Effector memory CD4-positive, alpha-beta T cell (primary cell): ENCODE data around the gene PTPRD.
"Not testable (repeated sequence)": the region's sequence is repeated elsewhere in the genome, so short reads cannot be mapped to it uniquely, and the experiment has no call there.

Source experiments
- DNase-seq, 3 donors: peaks; one replicate each; pipeline ENCODE4 v3.0.0-alpha.2; 2020
- H3K27ac ChIP-seq: 2 replicates; pipeline ENCODE4 v1.7.0; 2013; ENCODE audit warnings: mild to moderate bottlenecking, low read length, moderate library complexity; ENCODE audit not compliant: insufficient read depth, poor library complexity, severe bottlenecking
- H3K27me3 ChIP-seq: replicated peaks from 2 replicates; pipeline ENCODE4 v1.7.0; 2013; ENCODE audit warnings: mild to moderate bottlenecking, low read length; ENCODE audit not compliant: insufficient read depth, control insufficient read depth, poor library complexity, severe bottlenecking
- H3K36me3 ChIP-seq: 2 replicates; pipeline ENCODE4 v1.7.0; 2013; ENCODE audit warnings: mild to moderate bottlenecking, low read length, moderate library complexity; ENCODE audit not compliant: control insufficient read depth, insufficient read depth
- H3K4me1 ChIP-seq: 2 replicates; pipeline ENCODE4 v1.7.0; 2013; ENCODE audit warnings: low read length, mild to moderate bottlenecking; ENCODE audit not compliant: control insufficient read depth, insufficient read depth, poor library complexity, severe bottlenecking
- H3K4me3 ChIP-seq: 2 replicates; pipeline ENCODE4 v1.7.0; 2013; ENCODE audit warnings: low read length, low read depth, mild to moderate bottlenecking; ENCODE audit not compliant: insufficient read depth, poor library complexity, severe bottlenecking
- H3K9me3 ChIP-seq: 2 replicates; pipeline ENCODE4 v1.7.0; 2013; ENCODE audit warnings: mild to moderate bottlenecking, low read length, moderate library complexity; ENCODE audit not compliant: control insufficient read depth

PTPRD gene

DNA sequence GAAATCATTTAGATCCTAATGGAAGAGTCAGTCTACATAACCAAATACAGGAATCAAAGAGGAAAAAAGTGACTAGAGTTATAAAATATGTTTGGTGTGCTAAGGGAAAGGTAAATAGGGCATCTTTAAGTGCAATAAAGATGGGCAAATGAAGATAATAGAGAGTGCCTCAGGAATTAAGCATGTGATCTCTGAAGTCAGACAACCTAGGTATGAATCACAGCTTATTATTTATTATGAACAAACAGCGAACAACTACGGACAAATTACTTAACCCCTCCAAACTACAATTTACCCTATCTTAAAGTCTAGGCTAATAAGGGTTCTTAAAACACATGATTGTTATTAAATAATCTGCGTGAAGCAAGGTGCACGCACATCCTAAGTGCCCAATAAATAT is 1903.1 kb downstream of the PTPRD start:
- Histone ChIP-seq H3K4me1 (no peaks in the 10 kb centered on the region), H3K4me3 (no peak overlapping the region), H3K27ac (no peak overlapping the region), H3K27me3 (no peaks in the 10 kb centered on the region), H3K36me3 (no peaks in the 10 kb centered on the region), H3K9me3 (no peaks in the 10 kb centered on the region)
- no peak for DNase-seq

DNA sequence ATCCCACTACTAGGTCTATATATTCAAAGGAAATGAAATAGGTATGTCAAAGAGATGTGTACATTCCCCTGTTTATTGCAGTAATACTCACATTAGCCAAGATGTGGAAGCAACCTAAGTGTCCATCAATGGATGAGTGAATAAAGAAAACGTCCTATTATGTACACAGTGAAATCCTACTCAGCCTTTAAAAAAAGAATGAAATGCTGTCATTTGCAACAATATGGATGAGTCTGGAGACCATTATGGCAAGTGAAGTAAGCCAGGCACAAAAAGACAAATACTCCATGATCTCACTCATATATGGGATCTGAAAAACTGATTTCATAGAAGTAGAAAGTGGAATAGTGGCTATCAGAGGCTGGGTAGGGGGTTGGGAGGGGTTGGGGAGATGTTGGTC is 1904.1 kb downstream of the PTPRD start:
- DNase-seq = no peak
- no peak overlapping the region for H3K4me3 ChIP-seq
- H3K4me1 ChIP-seq = no peaks in the 10 kb centered on the region
- no peak overlapping the region for H3K27ac ChIP-seq
- no peaks in the 10 kb centered on the region for H3K36me3 ChIP-seq
- no peaks in the 10 kb centered on the region for H3K9me3 ChIP-seq
- no peaks in the 10 kb centered on the region for H3K27me3 ChIP-seq

DNA sequence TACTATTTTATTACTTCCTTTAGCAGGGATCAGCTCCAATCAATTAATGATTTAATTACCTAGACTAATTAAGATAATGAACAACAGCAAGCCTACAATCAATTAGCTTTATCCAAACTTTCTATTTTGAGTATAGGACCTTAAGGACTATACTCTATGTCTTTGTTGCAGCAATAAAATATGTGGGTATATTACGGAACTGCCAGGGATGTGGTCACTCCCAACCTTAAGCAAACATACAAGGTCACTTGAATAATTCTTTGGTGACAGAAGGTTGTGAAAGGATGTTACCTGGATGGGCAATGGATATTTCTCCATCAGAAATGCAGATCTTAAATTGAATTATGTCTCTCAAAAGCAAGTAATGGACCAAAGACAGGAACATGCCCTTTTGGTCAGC is 1905.8 kb downstream of the PTPRD start:
- no peak for DNase-seq
- no peaks in the 10 kb centered on the region for H3K9me3 ChIP-seq
- H3K4me1 ChIP-seq = no peaks in the 10 kb centered on the region
- no peak overlapping the region for H3K4me3 ChIP-seq
- no peak overlapping the region for H3K27ac ChIP-seq
- H3K27me3 ChIP-seq = no peaks in the 10 kb centered on the region
- no peaks in the 10 kb centered on the region for H3K36me3 ChIP-seq

- no peaks in the 10 kb centered on the region for H3K36me3 ChIP-seq
- H3K27ac ChIP-seq = no peak overlapping the region
- no peaks in the 10 kb centered on the region for H3K27me3 ChIP-seq
- H3K9me3 ChIP-seq = no peaks in the 10 kb centered on the region
- no peak overlapping the region for H3K4me3 ChIP-seq
- no peak for DNase-seq
- no peaks in the 10 kb centered on the region for H3K4me1 ChIP-seq
These were observed 1906.3 kb downstream of the PTPRD start for GRCh38 chr9:8706531-8706930.

DNA sequence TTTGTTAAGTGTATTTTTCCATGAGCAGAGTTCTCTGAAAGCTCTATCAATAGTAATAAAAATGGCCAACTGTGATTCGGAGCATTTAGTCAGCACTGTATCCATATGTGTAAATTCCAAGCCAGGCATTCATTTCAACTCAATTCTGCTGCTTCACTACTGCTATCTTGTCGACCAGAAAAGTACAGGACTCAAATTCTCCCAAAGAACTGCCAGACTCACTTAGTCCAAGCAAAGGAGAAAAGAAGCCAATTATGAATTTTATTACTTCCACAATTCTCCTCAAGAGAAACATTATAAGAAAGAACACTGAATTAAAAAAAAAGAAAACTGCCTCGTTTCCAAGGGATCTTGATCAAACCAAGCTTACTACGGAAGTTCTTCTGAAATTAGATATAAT is 1906.9 kb downstream of the PTPRD start:
- no peaks in the 10 kb centered on the region for H3K9me3 ChIP-seq

GRCh38 chr9:8703904-8704303 is 1908.9 kb downstream of the PTPRD start:
- Histone ChIP-seq H3K9me3 (no peaks in the 10 kb centered on the region), H3K27me3 (no peaks in the 10 kb centered on the region), H3K27ac (no peak overlapping the region), H3K4me1 (no peaks in the 10 kb centered on the region), H3K36me3 (no peaks in the 10 kb centered on the region), H3K4me3 (no peak overlapping the region)
- DNase-seq = no peak

More for the DNA sequence above, 1906.9 kb downstream of the PTPRD start:
- no peaks in the 10 kb centered on the region for H3K27me3 ChIP-seq
- H3K4me1 ChIP-seq = no peaks in the 10 kb centered on the region
- H3K27ac ChIP-seq = no peak overlapping the region
- H3K4me3 ChIP-seq = no peak overlapping the region
- DNase-seq = no peak
- H3K36me3 ChIP-seq = no peaks in the 10 kb centered on the region

DNA sequence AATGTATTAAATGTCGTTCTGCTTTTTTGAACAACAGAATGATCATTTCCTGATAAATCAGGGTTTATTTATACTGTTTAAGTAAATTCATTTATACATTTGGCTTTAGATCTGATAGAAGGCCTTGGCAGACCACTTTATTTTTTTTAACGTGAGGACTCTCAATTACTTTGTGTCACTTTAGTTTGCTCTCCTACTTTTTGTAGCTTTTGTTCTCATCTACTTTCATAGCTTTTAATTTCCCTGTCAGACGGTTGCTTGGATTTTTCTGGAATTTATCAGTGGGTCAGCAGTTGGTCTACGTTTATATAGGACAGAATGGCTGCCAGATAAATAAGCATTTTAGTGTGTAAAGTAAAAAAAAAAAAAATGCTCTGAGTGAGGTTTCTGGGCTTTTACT is 1910.9 kb downstream of the PTPRD start:
- Histone ChIP-seq H3K27me3 (no peaks in the 10 kb centered on the region), H3K27ac (no peak overlapping the region), H3K36me3 (no peaks in the 10 kb centered on the region), H3K4me1 (no peaks in the 10 kb centered on the region), H3K9me3 (no peaks in the 10 kb centered on the region), H3K4me3 (no peak overlapping the region)
- DNase-seq = no peak

DNA sequence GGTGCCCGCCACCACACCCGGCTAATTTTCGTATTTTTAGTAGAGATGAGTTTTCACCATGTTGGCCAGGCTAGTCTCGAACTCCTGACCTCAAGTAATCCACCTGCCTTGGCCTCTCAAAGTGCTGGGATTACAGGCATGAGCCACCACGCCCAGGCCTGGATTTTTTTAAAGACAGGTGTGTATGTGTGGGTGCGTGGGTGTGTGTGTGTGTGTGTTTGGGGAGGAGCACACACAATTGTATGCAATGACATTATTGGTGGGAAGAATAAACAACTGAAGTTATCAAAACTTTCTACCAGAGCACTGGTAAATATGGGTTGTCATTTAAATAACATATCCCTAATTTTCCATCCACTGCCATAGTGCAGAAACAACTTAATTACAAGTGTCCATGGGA is 1915.2 kb downstream of the PTPRD start:
- not testable (repeated sequence) for H3K4me1 ChIP-seq, H3K4me3 ChIP-seq, H3K36me3 ChIP-seq, DNase-seq, H3K27ac ChIP-seq, H3K27me3 ChIP-seq, H3K9me3 ChIP-seq

GRCh38 chr9:8696516-8696915 is 1916.3 kb downstream of the PTPRD start:
- Histone ChIP-seq H3K4me1 (no peaks in the 10 kb centered on the region), H3K27me3 (no peaks in the 10 kb centered on the region), H3K9me3 (no peaks in the 10 kb centered on the region), H3K36me3 (no peaks in the 10 kb centered on the region), H3K4me3 (no peak overlapping the region), H3K27ac (no peak overlapping the region)
- DNase-seq = no peak

DNA sequence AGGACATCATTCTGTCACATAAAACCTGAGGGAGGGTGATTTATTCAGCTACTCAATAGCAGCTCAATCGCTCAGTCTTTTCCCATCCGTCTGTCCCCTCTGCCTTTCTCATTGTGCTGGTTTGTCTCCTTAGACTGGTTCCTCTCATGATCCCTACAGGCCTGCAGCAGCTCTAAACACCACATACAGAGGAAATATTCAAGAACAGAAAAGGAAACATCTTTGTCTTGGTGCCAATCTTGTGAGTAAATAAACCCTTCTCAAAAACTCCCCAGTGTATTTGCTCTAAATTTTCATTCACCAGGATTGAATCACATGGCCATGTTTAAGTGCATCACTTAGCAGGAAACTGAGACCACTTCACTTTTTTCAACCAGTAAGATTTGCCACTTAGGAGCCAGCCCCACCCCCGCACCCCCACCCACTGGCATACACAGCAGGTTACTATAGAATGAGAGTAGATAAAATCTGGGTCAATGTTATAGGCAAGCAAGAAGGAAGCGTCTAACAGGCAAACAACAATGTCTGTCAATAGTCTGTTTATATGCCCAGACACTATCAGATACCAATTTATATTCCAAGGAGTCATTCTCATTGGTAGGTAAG is 1917.7 kb downstream of the PTPRD start:
- no peak for DNase-seq
- H3K27me3 ChIP-seq = no peaks in the 10 kb centered on the region

More for the DNA sequence above, 1917.7 kb downstream of the PTPRD start:
- Histone ChIP-seq H3K4me3 (no peak overlapping the region), H3K27ac (no peak overlapping the region), H3K36me3 (no peaks in the 10 kb centered on the region), H3K9me3 (no peaks in the 10 kb centered on the region), H3K4me1 (no peaks in the 10 kb centered on the region)
